Activated CD4-positive, alpha-beta T cell treated with anti-CD3 and anti-CD28 coated beads, Interleukin-2, Interleukin-6, amounts not matched to agents 100 ng/mL and 50 ng/mL, durations not matched to agents 16 hours and 8 hours (primary cell): ENCODE data around the gene NME3.

ENCODE experiments used
- DNase-seq: peaks from one replicate; pipeline ENCODE4 v3.0.0-alpha.2; 2020

The NME3 gene

GRCh38 chr16:1779741-1780676, 8.7 kb upstream of the NME3 start:
- no peak for DNase-seq

DNA sequence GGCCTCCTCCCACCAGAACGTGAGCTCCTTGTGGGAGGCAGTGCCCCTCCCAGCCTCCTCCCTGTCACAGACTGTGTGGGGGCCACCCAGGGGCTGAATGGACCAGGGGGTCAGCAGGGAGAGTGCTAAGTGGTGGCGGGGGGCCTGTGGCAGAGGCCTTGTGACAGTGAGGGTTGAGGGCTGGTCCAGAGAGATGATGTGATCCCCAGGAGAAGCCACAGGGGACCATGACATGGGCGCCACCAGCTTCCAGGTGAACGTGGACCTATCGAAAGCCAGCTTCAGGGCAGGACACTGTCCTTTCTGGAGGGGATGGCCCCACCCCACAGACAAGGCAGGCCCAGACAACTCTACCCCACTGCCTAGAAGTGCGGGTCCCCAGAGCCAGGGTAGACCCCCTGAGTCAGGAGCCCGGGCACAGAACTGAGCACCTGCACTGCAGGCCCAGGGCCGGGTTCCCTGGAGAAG, 7.9 kb upstream of the NME3 start:
- no peak for DNase-seq

GRCh38 chr16:1778200-1779179, 7.1 kb upstream of the NME3 start:
- no peak for DNase-seq

DNA sequence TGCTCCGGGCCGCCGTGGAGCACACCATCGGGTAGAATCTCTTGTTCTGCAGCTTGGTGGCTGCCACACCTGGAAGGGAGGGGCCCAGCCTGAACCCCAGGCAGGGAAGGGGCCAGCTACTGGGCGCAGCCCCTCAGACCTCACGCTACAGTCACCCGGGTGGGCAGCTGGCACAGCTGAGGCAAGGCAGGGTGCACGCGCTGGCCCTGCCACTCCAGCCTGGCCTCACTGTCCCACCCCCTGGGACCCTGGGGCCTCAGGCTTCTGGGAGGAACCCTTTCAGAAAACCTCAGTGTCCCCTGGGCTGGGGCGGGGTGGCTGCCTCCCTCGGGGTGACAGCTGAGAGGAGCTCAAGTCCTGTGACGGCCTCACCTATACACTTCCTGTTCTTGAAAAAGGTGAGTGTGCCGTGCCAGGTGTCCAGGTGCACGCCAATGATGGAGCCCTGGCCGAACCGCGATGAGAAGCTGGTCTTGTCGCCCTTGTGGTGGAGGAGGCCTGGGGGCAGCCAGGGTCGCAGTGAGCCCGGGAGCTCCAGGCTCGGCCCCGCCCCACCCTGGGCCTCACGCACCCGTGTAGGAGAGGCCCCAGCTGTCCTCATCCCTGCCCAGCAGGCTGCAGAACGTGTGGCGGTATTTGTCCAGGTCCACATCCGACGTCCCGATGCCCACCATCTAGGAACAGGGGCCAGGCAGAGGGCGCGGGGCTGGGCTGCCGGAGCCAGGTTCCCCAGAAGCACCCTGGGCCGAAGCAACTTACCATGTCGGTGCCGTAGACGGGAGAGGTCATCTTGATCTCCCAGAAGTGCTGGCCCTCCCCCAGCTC, 6.2 kb upstream of the NME3 start:
- DNase-seq = no peak

DNA sequence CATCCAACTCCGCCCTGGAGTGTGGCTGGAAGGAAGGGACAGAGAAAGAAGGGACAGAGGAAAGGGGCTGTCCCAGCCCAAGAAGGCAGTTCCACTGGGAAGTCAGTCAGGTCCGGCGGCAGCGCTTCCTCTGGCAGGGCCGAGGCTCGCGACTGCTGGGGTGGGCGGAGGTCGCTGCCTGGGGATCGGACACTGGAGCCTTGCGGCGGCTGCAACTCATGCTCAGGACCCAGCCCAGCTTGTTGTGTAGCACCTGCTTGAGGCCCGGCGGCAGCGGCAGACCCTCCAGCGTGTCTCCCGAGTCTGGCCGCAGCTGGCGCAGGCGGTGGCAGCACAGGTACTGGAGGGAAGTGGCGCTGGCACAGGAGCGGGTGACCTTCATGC, 5.6 kb upstream of the NME3 start:
- DNase-seq = no peak

- DNase-seq = no peak
Observed at GRCh38 chr16:1776672-1776955, 5.3 kb upstream of the NME3 start.

DNA sequence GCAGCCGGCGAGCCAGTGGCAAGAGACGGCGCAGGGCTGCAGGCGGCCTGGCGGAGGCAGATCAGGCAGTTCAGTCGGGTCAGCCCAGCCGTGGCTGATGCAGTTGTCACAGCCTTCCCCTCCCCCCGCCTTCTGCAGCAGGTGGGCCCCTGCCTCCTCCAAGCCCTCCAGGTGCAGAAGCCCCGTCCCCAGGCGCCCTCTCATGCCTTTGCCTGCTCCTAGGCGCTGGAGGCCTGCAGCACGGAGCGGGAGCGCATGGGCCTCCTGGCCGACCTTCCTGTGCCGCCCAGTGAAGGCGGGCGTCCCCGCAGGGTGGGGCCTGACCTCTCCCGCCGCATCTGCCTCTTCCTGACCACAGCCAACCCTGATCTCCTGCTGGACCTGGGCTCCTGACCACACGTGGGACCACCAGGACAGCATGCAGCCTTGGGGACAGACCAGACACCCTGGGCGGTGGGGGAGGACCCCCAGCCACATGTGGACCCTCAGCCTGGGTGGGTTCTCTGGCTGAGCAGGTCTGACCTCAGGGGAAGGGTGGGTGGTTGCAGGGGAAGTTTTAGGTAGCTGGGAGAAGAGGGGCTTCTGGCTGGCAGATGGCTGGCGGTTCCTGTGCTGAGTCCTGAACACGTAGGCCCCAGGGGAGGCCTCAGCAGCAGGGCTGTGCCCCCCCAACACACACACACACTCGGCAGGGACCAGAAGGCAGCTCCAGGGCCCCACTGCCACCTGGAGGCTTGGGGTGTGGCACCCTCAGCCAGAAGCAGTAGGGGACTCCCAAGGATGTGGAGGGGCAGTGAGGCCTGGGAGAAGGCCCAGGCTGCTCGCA, 4.7 kb upstream of the NME3 start:
- DNase-seq = no peak

DNA sequence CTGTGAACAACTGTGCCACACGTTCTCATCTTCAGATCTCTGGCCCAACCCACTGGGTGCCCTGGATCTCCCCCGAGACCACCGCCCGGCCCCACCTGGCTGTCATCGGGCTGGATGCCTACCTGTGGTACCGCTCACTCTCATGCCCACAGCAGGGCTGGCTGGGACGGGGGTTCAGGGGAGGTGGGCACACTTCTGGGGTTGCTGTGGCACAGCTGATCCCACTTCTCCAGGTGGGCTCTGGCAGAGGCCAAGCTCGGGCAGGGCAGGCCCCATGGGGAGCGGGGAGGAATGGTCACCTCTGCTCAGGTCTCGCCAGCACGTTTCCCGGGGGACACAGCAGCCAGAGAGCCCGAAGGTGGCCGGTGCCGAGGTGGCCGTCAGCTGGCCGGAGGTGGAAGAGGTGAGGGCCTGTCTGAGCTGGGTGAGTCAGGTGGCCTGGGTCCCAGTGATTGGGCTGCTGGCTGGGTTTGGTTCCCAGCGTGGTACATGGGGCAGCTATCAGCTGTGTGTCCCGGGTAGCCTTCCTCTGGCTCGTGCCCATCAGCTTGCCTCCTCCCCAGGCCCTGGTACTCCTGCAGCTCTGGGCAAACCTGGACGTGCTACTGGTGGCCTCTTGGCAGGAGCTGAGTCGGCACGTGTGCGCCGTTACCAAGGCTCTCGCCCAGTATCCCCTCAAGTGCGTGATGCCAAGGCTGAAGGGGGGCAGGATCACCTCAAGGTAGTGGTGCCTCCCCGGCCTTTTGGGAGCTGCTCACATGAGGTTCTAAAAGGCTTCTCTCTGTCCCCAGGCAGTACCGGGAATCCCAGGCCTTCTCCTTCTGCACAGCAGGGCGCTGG, 3.9 kb upstream of the NME3 start:
- no peak for DNase-seq

- no peak for DNase-seq
Observed at GRCh38 chr16:1774448-1774780, 3.1 kb upstream of the NME3 start.

DNA sequence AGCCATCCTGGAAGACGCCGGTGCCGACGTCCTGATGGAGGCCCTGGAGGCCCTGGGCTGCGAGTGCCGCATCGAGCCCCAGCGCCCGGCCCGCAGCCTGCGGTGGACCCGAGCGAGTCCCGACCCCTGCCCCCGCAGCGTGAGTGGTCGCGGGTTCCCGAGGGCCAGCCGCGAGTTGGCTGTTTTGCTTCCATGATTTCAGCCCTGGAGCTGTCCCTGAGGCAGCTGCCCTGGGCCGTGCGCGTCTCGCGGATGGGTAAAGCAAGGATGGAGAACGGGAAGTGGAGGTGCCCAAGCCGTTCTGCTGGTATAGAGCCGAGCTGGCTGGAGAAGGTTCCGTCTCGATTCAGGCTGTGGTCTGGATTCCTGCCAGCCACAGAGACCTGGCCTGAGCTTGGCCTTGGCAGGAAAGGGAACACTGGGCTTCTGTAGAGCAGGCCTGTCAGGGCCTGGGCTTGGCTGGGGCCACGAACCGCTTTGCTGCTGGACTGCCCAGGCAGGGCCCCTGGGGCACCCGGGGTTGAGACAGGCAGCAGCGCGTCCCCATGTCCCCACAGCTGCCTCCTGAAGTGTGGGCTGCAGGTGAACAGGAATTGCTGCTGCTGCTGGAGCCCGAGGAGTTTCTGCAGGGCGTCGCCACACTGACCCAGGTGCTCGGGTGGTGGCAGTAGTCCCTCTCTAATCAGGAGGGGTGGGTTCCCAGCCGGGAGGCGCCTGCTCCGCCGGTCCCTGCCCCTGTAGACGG, 2.5 kb upstream of the NME3 start:
- no peak for DNase-seq

- DNase-seq = peak; percentile 91
Observed at GRCh38 chr16:1772908-1773702, 1.8 kb upstream of the NME3 start, which contains the start of gene MRPS34. MRPS34 (minus strand) TSS chr16:1773134; CDS start chr16:1773119, 15 bp downstream.

DNA sequence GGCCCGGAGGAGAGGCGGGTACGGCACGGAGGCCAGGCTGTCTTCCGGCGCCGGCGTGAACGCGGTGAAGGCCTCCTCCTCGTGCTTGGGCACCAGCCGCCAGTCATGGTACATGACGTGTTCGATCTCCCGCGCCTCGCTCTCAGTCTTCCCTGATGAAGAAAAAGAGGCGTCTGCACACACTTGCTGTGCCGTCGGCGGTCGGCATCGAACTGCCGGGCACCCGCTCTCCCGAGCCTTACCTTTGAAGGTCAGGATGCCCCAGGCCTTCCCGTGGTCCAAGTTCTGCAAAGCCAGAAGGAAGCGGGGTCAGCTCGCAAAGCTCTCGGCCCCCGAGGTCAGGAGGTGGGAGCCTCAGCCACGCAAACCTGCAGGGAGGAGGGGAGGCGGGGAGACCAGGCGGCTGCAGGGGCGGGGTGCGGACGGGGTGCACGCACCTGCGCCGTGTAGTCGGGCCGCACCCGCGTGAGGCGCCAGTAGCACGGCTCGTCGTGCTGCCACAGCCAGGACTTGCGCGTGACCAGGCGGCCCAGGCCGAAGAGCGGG, 1.1 kb upstream of the NME3 start, which contains the start of gene EME2:
EME2 (plus strand) TSS at position 449 of the 546 bp plus-strand sequence. CDS start 418 bp downstream, outside the sequence.
- DNase-seq = peak; percentile 74

DNA sequence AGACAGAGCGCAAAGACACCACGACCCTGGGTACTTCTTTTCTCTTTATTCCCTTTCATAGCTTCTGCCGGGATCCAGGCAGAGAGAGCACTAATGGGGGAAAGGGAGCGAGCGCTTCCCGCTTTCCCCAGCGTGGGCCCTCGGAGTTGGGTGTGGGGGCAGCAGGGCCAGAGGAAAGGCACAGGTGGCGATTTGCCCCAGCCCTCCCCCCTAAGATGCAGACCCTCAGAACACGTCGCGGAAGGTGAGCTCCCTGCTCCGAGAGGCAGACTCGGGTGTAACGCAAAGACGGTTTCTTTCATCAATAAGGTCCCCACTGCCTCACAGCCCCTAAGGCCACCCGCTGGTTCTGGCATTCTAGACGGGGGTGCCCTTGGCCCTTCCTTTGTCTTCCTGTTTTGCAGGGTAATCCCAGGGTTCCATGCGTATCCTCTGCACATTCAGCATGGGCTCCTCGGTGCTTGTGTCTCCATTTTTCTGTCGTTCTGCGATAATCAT, 570 bp upstream of the NME3 start:
- DNase-seq = no peak

GRCh38 chr16:1770328-1771187, 785 bp downstream of the NME3 start:
- DNase-seq = peak; percentile 56

DNA sequence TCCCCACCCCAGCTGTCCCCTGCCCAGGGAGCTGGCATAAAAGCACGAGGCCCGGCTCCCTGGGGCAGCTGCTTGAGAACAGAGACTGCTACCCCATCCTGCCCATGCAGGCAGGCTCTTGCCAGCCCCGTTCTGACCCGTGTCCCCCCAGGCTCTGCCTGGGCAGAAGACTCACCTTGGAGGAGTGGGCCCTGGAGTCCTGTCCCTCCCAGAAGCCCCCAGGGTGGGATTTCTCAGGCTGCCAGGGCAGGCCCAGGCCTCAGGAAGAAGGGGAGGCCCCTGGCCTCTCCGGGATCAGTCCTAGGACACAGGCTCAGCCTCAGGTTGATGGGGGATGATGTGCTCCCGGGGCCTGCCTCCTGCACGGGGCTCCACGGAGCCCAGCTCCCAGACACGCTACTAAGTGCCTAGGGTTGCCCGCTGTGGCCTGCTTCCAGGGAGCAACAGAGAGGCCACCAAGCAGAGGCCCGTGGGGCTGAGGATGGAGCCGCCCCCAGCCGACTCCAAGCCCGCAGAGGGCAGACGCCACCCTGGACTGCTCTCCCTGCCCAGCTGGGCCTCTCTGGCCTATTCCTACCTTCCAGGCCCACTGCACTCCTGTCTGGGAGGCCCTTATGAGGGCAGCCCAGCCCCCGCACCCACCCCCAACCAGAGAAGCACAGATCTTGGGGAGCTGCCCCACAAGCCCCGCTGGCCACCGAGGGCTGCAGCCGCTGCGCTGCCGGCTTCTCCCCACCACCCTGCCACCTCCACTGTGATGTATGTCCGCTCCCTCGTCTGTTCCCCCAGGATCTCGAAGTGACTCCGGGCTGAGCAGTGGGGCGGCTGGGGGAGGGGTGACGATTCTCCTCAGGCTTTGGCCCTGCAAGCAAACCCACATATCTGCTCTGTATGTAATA, 1.7 kb downstream of the NME3 start:
- DNase-seq = no peak

- no peak for DNase-seq
Observed at GRCh38 chr16:1768767-1769401, 2.5 kb downstream of the NME3 start.
